OCI-LY7 (cell line): ENCODE data around the gene LRIG1.

ENCODE experiments used
- CTCF ChIP-seq: fragments of 200-600 bp; sonication (generic); conservative IDR thresholded peaks from 2 replicates; pipeline ENCODE4 v1.5.1; 2014; ENCODE audit warnings: mild to moderate bottlenecking, antibody characterized with exemption, low read length, moderate library complexity, mixed read lengths
- EZH2phosphoT487 ChIP-seq: fragments of 200-600 bp; sonication (generic); IDR thresholded peaks from 2 replicates; pipeline ENCODE4 v1.6.1; 2018; ENCODE audit warnings: low read depth, borderline replicate concordance, mild to moderate bottlenecking, mixed run types, antibody characterized with exemption, low read length, moderate library complexity, mixed read lengths

- TF ChIP-seq CTCF, result no peak
- no peak for TF ChIP-seq EZH2phosphoT487
Measured at GRCh38 chr3:66520724-66521123, 19.9 kb upstream of the LRIG1 start.
